GM12878 (cell line): ENCODE results near the gene ABCG5. TPM values are rescaled to one million over a fixed set of nuclear protein-coding genes. Genes with fewer than 3 reads are reported as not detected.

Experiments used
- ATAC-seq: fragments of 200-7000 bp; cut with Tn5 transposase; 3 replicates; pipeline ENCODE4 v1.9.1; 2020; ENCODE audit warnings: mild to moderate bottlenecking, moderate library complexity
- BruUV-seq: library from RNA; stranded (reverse); fragments of 400-500 nt; replicated peaks from 2 replicates; lab custom pipeline; 2021; lab: Mats Ljungman, UMichigan
- CTCF ChIA-PET: fragments of 300-600 bp; sonication (Branson Sonifier 250); formaldehyde crosslinking; extraction: SDS; loops from one replicate; lab custom pipeline; 2021; ENCODE audit warnings: inconsistent platforms; lab: Yijun Ruan, JAX
- POLR2A ChIA-PET: fragments of 350-600 bp; formaldehyde crosslinking; extraction: SDS; loops from one replicate; lab custom pipeline; 2021; ENCODE audit warnings: inconsistent platforms; lab: Charles Lee
- RAD21 ChIA-PET: fragments of 300-600 bp; sonication (Branson Sonifier 250); formaldehyde crosslinking; loops from one replicate; lab custom pipeline; 2023; ENCODE audit warnings: antibody characterized with exemption; ENCODE audit not compliant: unreplicated experiment; lab: Charles Lee
- SMC1A ChIA-PET: fragments of 300-600 bp; sonication (Branson Sonifier 250); formaldehyde crosslinking; loops from one replicate; lab custom pipeline; 2023; ENCODE audit not compliant: unreplicated experiment, uncharacterized antibody; lab: Charles Lee
- DNase-seq: peaks from one replicate; pipeline ENCODE4 v3.0.0-alpha.2; 2011; ENCODE audit warnings: low read depth, low spot score
- FAIRE-seq: peaks from 3 replicates; lab custom pipeline; 2011; peaks lifted over from hg19 to GRCh38; lab: Jason Lieb, UNC
- H2AFZ ChIP-seq: 2 replicates; pipeline ENCODE4 v1.6.0; 2011; ENCODE audit warnings: low read depth, low read length, control low read depth; ENCODE audit not compliant: control insufficient read depth
- H3K27ac ChIP-seq: 2 replicates; pipeline ENCODE4 v1.5.1; 2011; ENCODE audit warnings: control low read depth; ENCODE audit not compliant: control insufficient read depth, insufficient read depth
- H3K27me3 ChIP-seq, 2 experiments: replicated peaks in 1 of 2; 2 replicates each; pipeline versions ENCODE4 v1.6.0 to v1.6.1; 2011; ENCODE audit warnings: low read length in 1 of 2; ENCODE audit not compliant: control insufficient read depth in 2 of 2, insufficient read depth in 2 of 2
- H3K36me3 ChIP-seq, 2 experiments: 2 replicates each; pipeline ENCODE4 v1.5.1; 2011; ENCODE audit warnings: low read length in 1 of 2; ENCODE audit not compliant: control insufficient read depth in 2 of 2, insufficient read depth in 2 of 2
- H3K4me1 ChIP-seq: 2 replicates; pipeline ENCODE4 v1.6.1; 2011; ENCODE audit warnings: mild to moderate bottlenecking, low read length, moderate library complexity, mixed read lengths; ENCODE audit not compliant: control insufficient read depth, insufficient read depth
- H3K4me2 ChIP-seq: 2 replicates; pipeline ENCODE4 v1.6.0; 2011; ENCODE audit warnings: control low read depth; ENCODE audit not compliant: control insufficient read depth, insufficient read depth
- H3K4me3 ChIP-seq: fragments of 200-600 bp; sonication (generic); 2 replicates; pipeline ENCODE4 v1.5.1; 2016
- H3K79me2 ChIP-seq: 2 replicates; pipeline ENCODE4 v1.6.0; 2011; ENCODE audit warnings: low read length; ENCODE audit not compliant: control insufficient read depth, insufficient read depth
- H3K9ac ChIP-seq: 2 replicates; pipeline ENCODE4 v1.8.0; 2011; ENCODE audit warnings: low read length, control low read depth, mixed read lengths; ENCODE audit not compliant: control insufficient read depth, insufficient read depth
- H3K9me3 ChIP-seq: replicated peaks from 3 replicates; pipeline ENCODE4 v1.5.1; 2011; ENCODE audit warnings: mild to moderate bottlenecking, low read length; ENCODE audit not compliant: control insufficient read depth, insufficient read depth
- H4K20me1 ChIP-seq: 2 replicates; pipeline ENCODE4 v1.6.0; 2011; ENCODE audit not compliant: control insufficient read depth, insufficient read depth
- ATF3 ChIP-seq: IDR thresholded peaks from 2 replicates; pipeline ENCODE4 v1.6.1; 2011; ENCODE audit warnings: low read depth, mild to moderate bottlenecking, low read length, moderate library complexity, borderline replicate concordance; ENCODE audit errors: extremely low read depth
- ELK1 ChIP-seq: IDR thresholded peaks from 2 replicates; pipeline ENCODE4 v1.6.1; 2012; ENCODE audit warnings: low read depth, low read length, improper control_type of control experiment
- FOS ChIP-seq: IDR thresholded peaks from 3 replicates; pipeline ENCODE4 v1.6.1; 2011; ENCODE audit warnings: borderline replicate concordance; ENCODE audit not compliant: insufficient read length; ENCODE audit errors: extremely low read depth
- GABPA ChIP-seq: IDR thresholded peaks from 2 replicates; pipeline ENCODE4 v1.6.1; 2014; ENCODE audit warnings: antibody characterized with exemption, low read depth, mild to moderate bottlenecking, inconsistent platforms
- IRF4 ChIP-seq: IDR thresholded peaks from 2 replicates; pipeline ENCODE4 v1.6.1; 2011; ENCODE audit warnings: low read depth, low read length
- MEF2A ChIP-seq: IDR thresholded peaks from 2 replicates; pipeline ENCODE4 v1.6.1; 2011; ENCODE audit warnings: low read depth, mild to moderate bottlenecking, low read length, moderate library complexity; ENCODE audit not compliant: insufficient read depth
- MEF2B ChIP-seq: fragments of 450-650 bp; IDR thresholded peaks from 2 replicates; pipeline ENCODE4 v1.6.1; 2018; ENCODE audit warnings: mild to moderate bottlenecking, moderate library complexity; ENCODE audit not compliant: partially characterized antibody, poor library complexity, severe bottlenecking
- POLR2A ChIP-seq: IDR thresholded peaks from 2 replicates; pipeline ENCODE4 v1.6.1; 2011; ENCODE audit warnings: low read depth, mild to moderate bottlenecking, low read length
- RAD51 ChIP-seq: fragments of 450-650 bp; IDR thresholded peaks from 2 replicates; pipeline ENCODE4 v1.6.1; 2016; ENCODE audit warnings: moderate library complexity, mild to moderate bottlenecking, inconsistent platforms
- RBBP5 ChIP-seq: fragments of 200-600 bp; sonication (generic); conservative IDR thresholded peaks from 2 replicates; pipeline ENCODE4 v1.6.1; 2016
- RCOR1 ChIP-seq: conservative IDR thresholded peaks from 2 replicates; pipeline ENCODE4 v1.6.1; 2012; ENCODE audit warnings: low read depth, low read length, improper control_type of control experiment
- TAF1 ChIP-seq: IDR thresholded peaks from 2 replicates; pipeline ENCODE4 v1.6.1; 2011; ENCODE audit warnings: mild to moderate bottlenecking, low read depth, low read length, borderline replicate concordance
- USF2 ChIP-seq: IDR thresholded peaks from 2 replicates; pipeline ENCODE4 v1.6.1; 2011; ENCODE audit warnings: low read depth, low read length, improper control_type of control experiment, borderline replicate concordance
- ZNF207 ChIP-seq: fragments of 450-650 bp; IDR thresholded peaks from 2 replicates; pipeline ENCODE4 v1.6.1; 2014; ENCODE audit warnings: antibody characterized with exemption, mild to moderate bottlenecking, borderline replicate concordance
- ZNF274 ChIP-seq: IDR thresholded peaks from one replicate; pipeline ENCODE4 v1.8.0; 2011; ENCODE audit not compliant: insufficient read length, insufficient read depth
- ZZZ3 ChIP-seq: IDR thresholded peaks from 2 replicates; pipeline ENCODE4 v1.6.1; 2011; ENCODE audit warnings: low read depth; ENCODE audit not compliant: control insufficient read depth, insufficient read length
- WGBS: methylation state at CpG from one replicate; pipeline ENCODE4 v1.1.6; 2016; ENCODE audit warnings: low lambda C conversion rate; ENCODE audit not compliant: insufficient replicate concordance, insufficient coverage; ENCODE audit errors: missing lambda C conversion rate; 5-methylcytosine and 5-hydroxymethylcytosine counted together
- in situ Hi-C: fragments of 300-500 bp; cut with MboI; formaldehyde crosslinking; loops from 9 replicates; pipeline ENCODE4 v1.14.3; 2018; ENCODE audit warnings: mixed read lengths
- intact Hi-C: fragments of 100-400 bp; cut with micrococcal nuclease; formaldehyde crosslinking; loops from one replicate; pipeline ENCODE4 v1.14.2; 2022; ENCODE audit not compliant: unreplicated experiment
- polyA plus RNA-seq, 11 experiments: library from polyadenylated mRNA; depleted of rRNA in 4 of 11; unstranded in 6 of 11; stranded (reverse) in 5 of 11; fragments of >200 nt; fragmentation: Nextera tagmentation in 4 of 11; fragmentation: Illumina TruSeq in 1 of 11; extraction: Ambion mirVana in 4 of 11; extraction: Trizol in 1 of 11; gene quantifications; 1 replicate in 1 of 11; 2 replicates in 10 of 11; pipeline versions ENCODE4 v1.2.1 to v1.2.3, GENCODE V29; 2011 to 2016; ENCODE audit warnings: inconsistent platforms in 2 of 11, missing spikeins in 2 of 11, low read depth in 1 of 11
- total RNA-seq, 4 experiments: library from RNA; depleted of rRNA in 3 of 4; stranded (reverse); fragments of >200 nt in 3 of 4; fragmentation: Illumina TruSeq in 1 of 4; extraction: Trizol in 1 of 4; gene quantifications; 2 replicates each; pipeline versions ENCODE4 v1.2.1 to v1.2.3, GENCODE V29; 2013 to 2021
- TF ChIP-seq, protein P1 (sequence below): fragments of 450-650 bp; IDR thresholded peaks from 2 replicates; pipeline ENCODE4 v1.6.1; 2017; ENCODE audit warnings: mild to moderate bottlenecking
- TF ChIP-seq, protein P2 (sequence below): fragments of 150-350 bp; IDR thresholded peaks from 2 replicates; pipeline ENCODE4 v1.6.1; 2014; ENCODE audit warnings: mild to moderate bottlenecking, low read depth, low read length

Gene ABCG5
- total and polyA plus RNA-seq, 10 of the 15 experiments (the other 5 are each of a cell fraction or from before 2014, with no cell fraction given): not detected

- no TSS peak for BruUV-seq
- Histone ChIP-seq H3K27ac (no peak overlapping the region), H3K4me2 (no peak overlapping the region), H3K79me2 (no peaks in the 10 kb centered on the region), H4K20me1 (no peaks in the 10 kb centered on the region), H3K9me3 (no peaks in the 10 kb centered on the region), H3K4me3 (no peak overlapping the region), H2AFZ (no peak overlapping the region), H3K36me3 (no peaks in the 10 kb centered on the region), H3K27me3 (no peaks in the 10 kb centered on the region), H3K9ac (no peak overlapping the region), H3K4me1 (no peaks in the 10 kb centered on the region)
- ChIA-PET POLR2A (no interaction called here), RAD21 (no interaction called here), SMC1A (no interaction called here), CTCF (no interaction called here)
- no peak for FAIRE-seq
- intact Hi-C loops: no loop called here
- no peak for ATAC-seq
- 27% methylated on average over 9 of the region's 10 CpGs for WGBS
- no peak for DNase-seq
- in situ Hi-C loops: no loop called here
- TF ChIP-seq TAF1 (no peak), ZNF274 (no peak), USF2 (no peak), RBBP5 (no peak), RAD51 (no peak), MEF2B (no peak), MEF2A (no peak), POLR2A (no peak), FOS (no peak), ELK1 (no peak), ZNF207 (no peak), ATF3 (no peak), RCOR1 (no peak), ZZZ3 (no peak), GABPA (no peak), IRF4 (no peak)
- TF ChIP-seq, protein P1, sequence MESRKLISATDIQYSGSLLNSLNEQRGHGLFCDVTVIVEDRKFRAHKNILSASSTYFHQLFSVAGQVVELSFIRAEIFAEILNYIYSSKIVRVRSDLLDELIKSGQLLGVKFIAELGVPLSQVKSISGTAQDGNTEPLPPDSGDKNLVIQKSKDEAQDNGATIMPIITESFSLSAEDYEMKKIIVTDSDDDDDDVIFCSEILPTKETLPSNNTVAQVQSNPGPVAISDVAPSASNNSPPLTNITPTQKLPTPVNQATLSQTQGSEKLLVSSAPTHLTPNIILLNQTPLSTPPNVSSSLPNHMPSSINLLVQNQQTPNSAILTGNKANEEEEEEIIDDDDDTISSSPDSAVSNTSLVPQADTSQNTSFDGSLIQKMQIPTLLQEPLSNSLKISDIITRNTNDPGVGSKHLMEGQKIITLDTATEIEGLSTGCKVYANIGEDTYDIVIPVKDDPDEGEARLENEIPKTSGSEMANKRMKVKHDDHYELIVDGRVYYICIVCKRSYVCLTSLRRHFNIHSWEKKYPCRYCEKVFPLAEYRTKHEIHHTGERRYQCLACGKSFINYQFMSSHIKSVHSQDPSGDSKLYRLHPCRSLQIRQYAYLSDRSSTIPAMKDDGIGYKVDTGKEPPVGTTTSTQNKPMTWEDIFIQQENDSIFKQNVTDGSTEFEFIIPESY: no peak
- TF ChIP-seq, protein P2, sequence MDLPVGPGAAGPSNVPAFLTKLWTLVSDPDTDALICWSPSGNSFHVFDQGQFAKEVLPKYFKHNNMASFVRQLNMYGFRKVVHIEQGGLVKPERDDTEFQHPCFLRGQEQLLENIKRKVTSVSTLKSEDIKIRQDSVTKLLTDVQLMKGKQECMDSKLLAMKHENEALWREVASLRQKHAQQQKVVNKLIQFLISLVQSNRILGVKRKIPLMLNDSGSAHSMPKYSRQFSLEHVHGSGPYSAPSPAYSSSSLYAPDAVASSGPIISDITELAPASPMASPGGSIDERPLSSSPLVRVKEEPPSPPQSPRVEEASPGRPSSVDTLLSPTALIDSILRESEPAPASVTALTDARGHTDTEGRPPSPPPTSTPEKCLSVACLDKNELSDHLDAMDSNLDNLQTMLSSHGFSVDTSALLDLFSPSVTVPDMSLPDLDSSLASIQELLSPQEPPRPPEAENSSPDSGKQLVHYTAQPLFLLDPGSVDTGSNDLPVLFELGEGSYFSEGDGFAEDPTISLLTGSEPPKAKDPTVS: no peak
Measured at GRCh38 chr2:43853141-43854081, 14.8 kb upstream of the ABCG5 start.
